WTC11 (cell line): ENCODE results near the gene NHERF2. TPM values are rescaled to one million over a fixed set of nuclear protein-coding genes. Genes with fewer than 3 reads are reported as not detected.
A peak's percentile ranks its signal among the peaks of the same experiment; 100 is the strongest.

Experiments used
- ATAC-seq: fragments of 200-7000 bp; cut with Tn5 transposase; 2 replicates; pipeline ENCODE4 v1.10.0; 2021; ENCODE audit warnings: mild to moderate bottlenecking, moderate library complexity
- CTCF ChIA-PET: fragments of 300-600 bp; sonication (Branson Sonifier 250); formaldehyde crosslinking; loops from one replicate; lab custom pipeline; 2021; ENCODE audit warnings: antibody characterized with exemption; lab: Charles Lee
- POLR2A ChIA-PET: fragments of 350-600 bp; sonication (Branson Sonifier 250); formaldehyde crosslinking; loops from one replicate; lab custom pipeline; 2021; ENCODE audit warnings: antibody characterized with exemption; lab: Charles Lee
- DNase-seq: peaks from one replicate; pipeline ENCODE4 v3.0.0; 2021; ENCODE audit warnings: low spot score
- H3K27ac Mint-ChIP-seq: 2 replicates; pipeline ENCODE4 v1.8.0; 2021; ENCODE audit warnings: mixed read lengths
- H3K27me3 Mint-ChIP-seq: 2 replicates; pipeline ENCODE4 v1.8.0; 2021; ENCODE audit warnings: low read depth, mild to moderate bottlenecking, moderate library complexity, mixed read lengths
- H3K36me3 Mint-ChIP-seq: 2 replicates; pipeline ENCODE4 v1.8.0; 2021; ENCODE audit warnings: mixed read lengths
- H3K4me1 Mint-ChIP-seq: 2 replicates; pipeline ENCODE4 v1.8.0; 2022; ENCODE audit warnings: mixed read lengths
- H3K4me3 Mint-ChIP-seq: 2 replicates; pipeline ENCODE4 v1.8.0; 2021; ENCODE audit warnings: mild to moderate bottlenecking, moderate library complexity, mixed read lengths
- H3K9me3 Mint-ChIP-seq: 2 replicates; pipeline ENCODE4 v1.8.0; 2021; ENCODE audit warnings: mixed read lengths
- CREB1 ChIP-seq: sonication (generic); formaldehyde crosslinking; IDR thresholded peaks from 2 replicates; pipeline ENCODE4 v1.8.0; 2023; ENCODE audit warnings: mild to moderate bottlenecking, missing genetic modification reagents
- FOXK1 ChIP-seq: sonication (generic); formaldehyde crosslinking; IDR thresholded peaks from 2 replicates; pipeline ENCODE4 v1.8.0; 2022; ENCODE audit warnings: mild to moderate bottlenecking, moderate library complexity, missing genetic modification reagents
- GRHL2 ChIP-seq: fragments of 250-450 bp; sonication (Bioruptor Pico); IDR thresholded peaks from 2 replicates; pipeline ENCODE4 v1.8.0; 2022; ENCODE audit warnings: mild to moderate bottlenecking, moderate library complexity; ENCODE audit not compliant: insufficient replicate concordance, severe bottlenecking
- JAZF1 ChIP-seq: fragments of 250-450 bp; sonication (Bioruptor Pico); IDR thresholded peaks from 2 replicates; pipeline ENCODE4 v1.9.0; 2021; ENCODE audit warnings: moderate library complexity, mild to moderate bottlenecking, inconsistent platforms
- JUN ChIP-seq: sonication (generic); formaldehyde crosslinking; IDR thresholded peaks from 2 replicates; pipeline ENCODE4 v1.8.0; 2023; ENCODE audit warnings: mild to moderate bottlenecking, missing genetic modification reagents
- MXD4 ChIP-seq: fragments of 250-450 bp; sonication (Bioruptor Pico); IDR thresholded peaks from 2 replicates; pipeline ENCODE4 v1.8.0; 2021; ENCODE audit warnings: mild to moderate bottlenecking, moderate library complexity, borderline replicate concordance
- PRRX2 ChIP-seq: fragments of 250-450 bp; sonication (Bioruptor Pico); IDR thresholded peaks from 2 replicates; pipeline ENCODE4 v1.8.0; 2021; ENCODE audit warnings: mild to moderate bottlenecking
- RORB ChIP-seq: fragments of 250-450 bp; sonication (Bioruptor Pico); IDR thresholded peaks from 2 replicates; pipeline ENCODE4 v1.9.0; 2021; ENCODE audit warnings: mild to moderate bottlenecking
- SP1 ChIP-seq: sonication (generic); formaldehyde crosslinking; conservative IDR thresholded peaks from 2 replicates; pipeline ENCODE4 v1.8.1; 2022; ENCODE audit warnings: missing genetic modification reagents
- ZNF232 ChIP-seq: sonication (generic); formaldehyde crosslinking; IDR thresholded peaks from 2 replicates; pipeline ENCODE4 v1.8.0; 2022; ENCODE audit warnings: mild to moderate bottlenecking, missing genetic modification reagents
- total RNA-seq: library from RNA; stranded (reverse); gene quantifications from 3 replicates; pipeline ENCODE4 v1.2.3, GENCODE V29; 2021
- TF ChIP-seq, protein P1 (sequence below): sonication (generic); formaldehyde crosslinking; IDR thresholded peaks from 2 replicates; pipeline ENCODE4 v1.8.1; 2023; ENCODE audit warnings: mild to moderate bottlenecking, missing genetic modification reagents, moderate library complexity
- TF ChIP-seq, protein P2 (sequence below): sonication (generic); formaldehyde crosslinking; IDR thresholded peaks from 2 replicates; pipeline ENCODE4 v1.8.1; 2023; ENCODE audit warnings: mild to moderate bottlenecking, missing genetic modification reagents, borderline replicate concordance
- TF ChIP-seq, protein P3 (sequence below): sonication (generic); formaldehyde crosslinking; conservative IDR thresholded peaks from 2 replicates; pipeline ENCODE4 v1.8.1; 2022; ENCODE audit warnings: mild to moderate bottlenecking, missing genetic modification reagents
- TF ChIP-seq, protein P4 (sequence below): sonication (generic); formaldehyde crosslinking; IDR thresholded peaks from 2 replicates; pipeline ENCODE4 v1.8.1; 2022; ENCODE audit warnings: low read depth, missing genetic modification reagents, borderline replicate concordance
- TF ChIP-seq, protein P5 (sequence below): sonication (generic); formaldehyde crosslinking; IDR thresholded peaks from 2 replicates; pipeline ENCODE4 v1.8.1; 2023; ENCODE audit warnings: mild to moderate bottlenecking, moderate library complexity, missing genetic modification reagents
- TF ChIP-seq, protein P6 (sequence below): fragments of 250-450 bp; sonication (Bioruptor Pico); conservative IDR thresholded peaks from 2 replicates; pipeline ENCODE4 v1.9.0; 2021; ENCODE audit warnings: mild to moderate bottlenecking
- TF ChIP-seq, protein P7 (sequence below): sonication (generic); formaldehyde crosslinking; IDR thresholded peaks from 2 replicates; pipeline ENCODE4 v1.8.0; 2023; ENCODE audit warnings: mild to moderate bottlenecking, missing genetic modification reagents

Gene NHERF2
- total RNA-seq, 1 experiment from 2014 or later, result 31.1 TPM

DNA sequence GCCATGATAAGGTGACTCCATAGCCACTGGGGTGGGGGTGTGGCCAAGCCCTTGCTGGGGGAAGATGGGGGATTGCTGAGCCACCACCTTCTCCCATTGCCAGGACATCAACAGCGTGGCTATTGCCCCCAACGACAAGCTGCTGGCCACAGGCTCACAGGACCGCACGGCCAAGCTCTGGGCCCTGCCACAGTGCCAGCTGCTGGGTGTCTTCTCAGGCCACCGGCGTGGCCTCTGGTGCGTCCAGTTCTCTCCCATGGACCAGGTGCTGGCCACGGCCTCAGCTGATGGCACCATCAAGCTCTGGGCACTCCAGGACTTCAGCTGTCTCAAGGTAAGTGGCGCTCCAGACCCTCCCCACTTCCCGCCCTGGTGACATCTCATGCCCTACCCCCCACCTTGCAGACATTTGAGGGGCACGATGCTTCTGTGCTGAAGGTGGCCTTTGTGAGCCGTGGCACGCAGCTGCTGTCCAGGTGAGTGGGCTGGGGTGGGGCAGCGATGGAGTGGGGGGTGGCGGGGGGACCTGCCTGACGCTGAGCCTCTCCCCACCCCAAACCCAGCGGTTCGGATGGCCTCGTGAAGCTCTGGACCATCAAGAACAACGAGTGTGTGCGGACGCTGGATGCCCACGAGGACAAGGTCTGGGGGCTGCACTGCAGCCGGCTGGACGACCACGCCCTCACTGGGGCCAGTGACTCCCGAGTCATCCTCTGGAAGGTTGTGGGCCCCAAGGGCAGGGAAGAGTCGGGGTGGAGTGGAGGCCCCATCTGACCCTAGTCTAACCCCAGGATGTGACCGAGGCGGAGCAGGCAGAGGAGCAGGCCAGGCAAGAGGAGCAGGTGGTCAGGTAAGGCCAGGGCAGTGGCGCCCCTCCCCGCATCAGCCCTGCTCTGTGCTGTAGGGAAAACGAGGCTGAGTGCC, 49.5 kb upstream of the NHERF2 start (continued):
- TF ChIP-seq, protein P1, sequence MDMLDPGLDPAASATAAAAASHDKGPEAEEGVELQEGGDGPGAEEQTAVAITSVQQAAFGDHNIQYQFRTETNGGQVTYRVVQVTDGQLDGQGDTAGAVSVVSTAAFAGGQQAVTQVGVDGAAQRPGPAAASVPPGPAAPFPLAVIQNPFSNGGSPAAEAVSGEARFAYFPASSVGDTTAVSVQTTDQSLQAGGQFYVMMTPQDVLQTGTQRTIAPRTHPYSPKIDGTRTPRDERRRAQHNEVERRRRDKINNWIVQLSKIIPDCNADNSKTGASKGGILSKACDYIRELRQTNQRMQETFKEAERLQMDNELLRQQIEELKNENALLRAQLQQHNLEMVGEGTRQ (CRISPR knock-in tag), result no peak

DNA sequence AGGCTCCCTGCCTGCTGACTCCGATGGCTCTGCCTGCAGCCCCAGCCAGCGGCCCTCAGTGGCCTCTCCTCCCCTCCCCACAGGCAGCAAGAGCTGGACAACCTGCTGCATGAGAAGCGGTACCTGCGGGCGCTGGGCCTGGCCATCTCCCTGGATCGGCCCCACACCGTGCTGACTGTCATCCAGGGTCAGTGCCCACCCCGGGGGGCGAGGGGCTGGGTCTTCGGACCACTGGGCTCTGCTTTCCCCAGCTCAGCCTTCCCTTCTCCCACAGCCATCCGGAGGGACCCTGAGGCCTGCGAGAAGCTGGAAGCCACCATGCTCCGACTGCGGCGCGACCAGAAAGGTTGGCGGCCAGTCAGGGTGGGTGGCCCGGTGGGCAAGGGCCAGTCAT, 48.8 kb upstream of the NHERF2 start:
- Mint-ChIP-seq H3K4me1 (peaks cover 16% of the 10 kb centered on the region), H3K36me3 (peaks cover 10% of the 10 kb centered on the region), H3K27ac (no peak overlapping the region), H3K27me3 (peaks cover 33% of the 10 kb centered on the region), H3K9me3 (no peaks in the 10 kb centered on the region), H3K4me3 (no peak overlapping the region)
- ChIA-PET POLR2A (interaction anchor here (1.2 to 1.6 kb wide), 2 partner anchors 13 to 14 kb away, joined by 3 to 7 read pairs; partner anchors contain the start of gene RPS2), CTCF (interaction anchor here (1.5 kb wide), 1 partner anchor 26 kb away, joined by 3 read pairs; no protein-coding TSS in a partner anchor)
- ATAC-seq (no peak), DNase-seq (no peak)
- TF ChIP-seq JAZF1 (CRISPR knock-in tag), result no peak
- TF ChIP-seq CREB1, result no peak
- no peak for TF ChIP-seq ZNF232 (CRISPR knock-in tag)
- TF ChIP-seq, protein P2, sequence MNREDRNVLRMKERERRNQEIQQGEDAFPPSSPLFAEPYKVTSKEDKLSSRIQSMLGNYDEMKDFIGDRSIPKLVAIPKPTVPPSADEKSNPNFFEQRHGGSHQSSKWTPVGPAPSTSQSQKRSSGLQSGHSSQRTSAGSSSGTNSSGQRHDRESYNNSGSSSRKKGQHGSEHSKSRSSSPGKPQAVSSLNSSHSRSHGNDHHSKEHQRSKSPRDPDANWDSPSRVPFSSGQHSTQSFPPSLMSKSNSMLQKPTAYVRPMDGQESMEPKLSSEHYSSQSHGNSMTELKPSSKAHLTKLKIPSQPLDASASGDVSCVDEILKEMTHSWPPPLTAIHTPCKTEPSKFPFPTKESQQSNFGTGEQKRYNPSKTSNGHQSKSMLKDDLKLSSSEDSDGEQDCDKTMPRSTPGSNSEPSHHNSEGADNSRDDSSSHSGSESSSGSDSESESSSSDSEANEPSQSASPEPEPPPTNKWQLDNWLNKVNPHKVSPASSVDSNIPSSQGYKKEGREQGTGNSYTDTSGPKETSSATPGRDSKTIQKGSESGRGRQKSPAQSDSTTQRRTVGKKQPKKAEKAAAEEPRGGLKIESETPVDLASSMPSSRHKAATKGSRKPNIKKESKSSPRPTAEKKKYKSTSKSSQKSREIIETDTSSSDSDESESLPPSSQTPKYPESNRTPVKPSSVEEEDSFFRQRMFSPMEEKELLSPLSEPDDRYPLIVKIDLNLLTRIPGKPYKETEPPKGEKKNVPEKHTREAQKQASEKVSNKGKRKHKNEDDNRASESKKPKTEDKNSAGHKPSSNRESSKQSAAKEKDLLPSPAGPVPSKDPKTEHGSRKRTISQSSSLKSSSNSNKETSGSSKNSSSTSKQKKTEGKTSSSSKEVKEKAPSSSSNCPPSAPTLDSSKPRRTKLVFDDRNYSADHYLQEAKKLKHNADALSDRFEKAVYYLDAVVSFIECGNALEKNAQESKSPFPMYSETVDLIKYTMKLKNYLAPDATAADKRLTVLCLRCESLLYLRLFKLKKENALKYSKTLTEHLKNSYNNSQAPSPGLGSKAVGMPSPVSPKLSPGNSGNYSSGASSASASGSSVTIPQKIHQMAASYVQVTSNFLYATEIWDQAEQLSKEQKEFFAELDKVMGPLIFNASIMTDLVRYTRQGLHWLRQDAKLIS, result no peak
- no peak for TF ChIP-seq MXD4
- TF ChIP-seq, protein P3, sequence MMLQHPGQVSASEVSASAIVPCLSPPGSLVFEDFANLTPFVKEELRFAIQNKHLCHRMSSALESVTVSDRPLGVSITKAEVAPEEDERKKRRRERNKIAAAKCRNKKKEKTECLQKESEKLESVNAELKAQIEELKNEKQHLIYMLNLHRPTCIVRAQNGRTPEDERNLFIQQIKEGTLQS (CRISPR knock-in tag), result no peak
- no peak for TF ChIP-seq RORB (CRISPR knock-in tag)
- TF ChIP-seq, protein P4, sequence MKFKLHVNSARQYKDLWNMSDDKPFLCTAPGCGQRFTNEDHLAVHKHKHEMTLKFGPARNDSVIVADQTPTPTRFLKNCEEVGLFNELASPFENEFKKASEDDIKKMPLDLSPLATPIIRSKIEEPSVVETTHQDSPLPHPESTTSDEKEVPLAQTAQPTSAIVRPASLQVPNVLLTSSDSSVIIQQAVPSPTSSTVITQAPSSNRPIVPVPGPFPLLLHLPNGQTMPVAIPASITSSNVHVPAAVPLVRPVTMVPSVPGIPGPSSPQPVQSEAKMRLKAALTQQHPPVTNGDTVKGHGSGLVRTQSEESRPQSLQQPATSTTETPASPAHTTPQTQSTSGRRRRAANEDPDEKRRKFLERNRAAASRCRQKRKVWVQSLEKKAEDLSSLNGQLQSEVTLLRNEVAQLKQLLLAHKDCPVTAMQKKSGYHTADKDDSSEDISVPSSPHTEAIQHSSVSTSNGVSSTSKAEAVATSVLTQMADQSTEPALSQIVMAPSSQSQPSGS (CRISPR knock-in tag), result no peak
- TF ChIP-seq GRHL2 (CRISPR knock-in tag), result no peak
- TF ChIP-seq, protein P5, sequence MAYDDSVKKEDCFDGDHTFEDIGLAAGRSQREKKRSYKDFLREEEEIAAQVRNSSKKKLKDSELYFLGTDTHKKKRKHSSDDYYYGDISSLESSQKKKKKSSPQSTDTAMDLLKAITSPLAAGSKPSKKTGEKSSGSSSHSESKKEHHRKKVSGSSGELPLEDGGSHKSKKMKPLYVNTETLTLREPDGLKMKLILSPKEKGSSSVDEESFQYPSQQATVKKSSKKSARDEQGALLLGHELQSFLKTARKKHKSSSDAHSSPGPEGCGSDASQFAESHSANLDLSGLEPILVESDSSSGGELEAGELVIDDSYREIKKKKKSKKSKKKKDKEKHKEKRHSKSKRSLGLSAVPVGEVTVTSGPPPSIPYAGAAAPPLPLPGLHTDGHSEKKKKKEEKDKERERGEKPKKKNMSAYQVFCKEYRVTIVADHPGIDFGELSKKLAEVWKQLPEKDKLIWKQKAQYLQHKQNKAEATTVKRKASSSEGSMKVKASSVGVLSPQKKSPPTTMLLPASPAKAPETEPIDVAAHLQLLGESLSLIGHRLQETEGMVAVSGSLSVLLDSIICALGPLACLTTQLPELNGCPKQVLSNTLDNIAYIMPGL (CRISPR knock-in tag), result no peak

DNA sequence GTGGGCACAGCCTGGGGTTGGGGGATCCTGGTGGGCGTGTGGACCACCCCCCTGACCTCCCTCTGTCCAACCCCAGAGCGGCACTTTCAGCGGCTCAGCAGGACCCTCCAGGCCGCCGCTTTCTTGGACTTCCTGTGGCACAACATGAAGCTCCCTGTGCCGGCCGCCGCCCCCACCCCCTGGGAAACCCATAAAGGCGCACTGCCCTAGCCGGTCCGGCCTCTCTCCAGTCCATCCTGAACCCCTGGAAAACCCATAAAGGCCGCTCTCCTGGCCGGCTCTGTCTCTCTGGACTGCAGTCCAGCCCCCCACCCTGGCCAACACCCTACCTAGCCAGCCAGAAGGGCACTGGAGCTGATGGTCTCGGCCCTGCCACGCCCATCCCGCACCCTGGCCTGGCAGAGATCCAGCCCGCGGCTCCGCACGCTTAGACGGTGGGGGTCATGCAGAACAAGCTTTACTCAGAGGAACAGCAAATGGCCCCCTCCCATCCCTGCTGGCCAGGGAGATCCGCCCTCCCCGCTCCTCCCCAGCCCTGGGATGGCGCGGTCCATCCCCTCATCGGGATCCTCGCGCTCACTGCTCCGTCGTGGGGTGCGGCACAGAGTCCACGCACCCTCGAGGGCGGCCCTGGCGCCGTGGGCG, 48.1 kb upstream of the NHERF2 start:
- H3K4me1 Mint-ChIP-seq, result peaks cover 19% of the 10 kb centered on the region
- POLR2A ChIA-PET, result interaction anchor here (1.1 to 1.6 kb wide), 3 partner anchors 13 to 35 kb away, joined by 3 to 7 read pairs (median 3); partner anchors contain the start of genes MSRB1 and RPS2
- no peak for TF ChIP-seq SP1 (CRISPR knock-in tag)
- TF ChIP-seq JUN, result no peak
- TF ChIP-seq, protein P6, sequence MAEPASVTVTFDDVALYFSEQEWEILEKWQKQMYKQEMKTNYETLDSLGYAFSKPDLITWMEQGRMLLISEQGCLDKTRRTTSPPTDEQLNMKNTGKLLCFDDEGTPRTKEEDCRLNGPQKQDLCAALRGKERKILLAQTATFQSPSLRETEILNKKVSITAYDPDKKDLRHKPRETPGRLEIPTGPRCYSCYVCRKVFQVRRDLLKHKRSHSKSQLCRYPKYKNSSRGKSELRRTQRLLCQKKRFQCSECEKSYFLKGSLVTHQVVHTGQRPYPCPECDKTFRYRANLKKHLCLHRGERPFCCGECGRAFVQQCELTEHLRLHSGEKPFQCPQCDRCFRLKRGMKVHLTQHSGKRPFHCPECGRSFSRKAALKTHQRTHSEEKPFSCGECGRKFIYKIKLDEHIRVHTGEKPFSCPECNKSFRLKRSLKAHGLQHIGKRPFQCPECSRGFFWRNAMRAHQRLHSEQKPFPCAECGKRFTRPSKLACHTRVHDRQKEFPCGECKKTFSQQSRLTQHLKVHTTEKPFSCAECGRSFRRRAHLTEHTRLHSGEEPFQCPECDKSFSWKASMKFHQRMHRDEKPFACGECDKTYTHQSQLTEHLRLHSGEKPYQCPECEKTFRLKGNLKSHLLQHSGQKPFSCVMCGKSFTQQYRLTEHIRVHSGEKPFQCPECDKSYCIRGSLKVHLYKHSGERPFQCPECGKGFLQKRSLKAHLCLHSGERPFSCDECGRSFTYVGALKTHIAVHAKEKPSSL (CRISPR knock-in tag), result no peak
- no peak for TF ChIP-seq FOXK1 (CRISPR knock-in tag)
- no peak for TF ChIP-seq PRRX2 (CRISPR knock-in tag)
- TF ChIP-seq, protein P7, sequence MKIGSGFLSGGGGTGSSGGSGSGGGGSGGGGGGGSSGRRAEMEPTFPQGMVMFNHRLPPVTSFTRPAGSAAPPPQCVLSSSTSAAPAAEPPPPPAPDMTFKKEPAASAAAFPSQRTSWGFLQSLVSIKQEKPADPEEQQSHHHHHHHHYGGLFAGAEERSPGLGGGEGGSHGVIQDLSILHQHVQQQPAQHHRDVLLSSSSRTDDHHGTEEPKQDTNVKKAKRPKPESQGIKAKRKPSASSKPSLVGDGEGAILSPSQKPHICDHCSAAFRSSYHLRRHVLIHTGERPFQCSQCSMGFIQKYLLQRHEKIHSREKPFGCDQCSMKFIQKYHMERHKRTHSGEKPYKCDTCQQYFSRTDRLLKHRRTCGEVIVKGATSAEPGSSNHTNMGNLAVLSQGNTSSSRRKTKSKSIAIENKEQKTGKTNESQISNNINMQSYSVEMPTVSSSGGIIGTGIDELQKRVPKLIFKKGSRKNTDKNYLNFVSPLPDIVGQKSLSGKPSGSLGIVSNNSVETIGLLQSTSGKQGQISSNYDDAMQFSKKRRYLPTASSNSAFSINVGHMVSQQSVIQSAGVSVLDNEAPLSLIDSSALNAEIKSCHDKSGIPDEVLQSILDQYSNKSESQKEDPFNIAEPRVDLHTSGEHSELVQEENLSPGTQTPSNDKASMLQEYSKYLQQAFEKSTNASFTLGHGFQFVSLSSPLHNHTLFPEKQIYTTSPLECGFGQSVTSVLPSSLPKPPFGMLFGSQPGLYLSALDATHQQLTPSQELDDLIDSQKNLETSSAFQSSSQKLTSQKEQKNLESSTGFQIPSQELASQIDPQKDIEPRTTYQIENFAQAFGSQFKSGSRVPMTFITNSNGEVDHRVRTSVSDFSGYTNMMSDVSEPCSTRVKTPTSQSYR (CRISPR knock-in tag), result peak; percentile 13; the same call in 1 of the 2 replicates

More for the DNA sequence above, 48.1 kb upstream of the NHERF2 start:
- Mint-ChIP-seq H3K4me3 (peak overlapping the region; percentile 42), H3K36me3 (peaks cover 10% of the 10 kb centered on the region), H3K9me3 (no peaks in the 10 kb centered on the region), H3K27ac (no peak overlapping the region), H3K27me3 (peaks cover 39% of the 10 kb centered on the region)
- ATAC-seq (peak; percentile 4), DNase-seq (peak; percentile 45)
- CTCF ChIA-PET, result interaction anchor here (1.1 to 4.4 kb wide), 6 partner anchors 14 to 196 kb away, joined by 3 to 19 read pairs (median 4); partner anchors contain the start of genes NUBP2, SPSB3 and TRAF7
